Vagina (tissue), 2 donors: ENCODE data around the gene GJC1.

ENCODE experiments used
- CTCF ChIP-seq, 3 experiments: fragments of 450-650 bp in 2 of 3; fragments of 200-600 bp in 1 of 3; sonication (generic) in 1 of 3; IDR thresholded peaks; one replicate each; pipeline ENCODE4 v1.5.1; 2017 to 2019; ENCODE audit warnings: antibody characterized with exemption in 3 of 3, mild to moderate bottlenecking in 2 of 3, moderate library complexity in 2 of 3
- POLR2A ChIP-seq, 2 donors: fragments of 450-650 bp; IDR thresholded peaks; one replicate each; pipeline ENCODE4 v1.6.1; 2017; ENCODE audit warnings: antibody characterized with exemption in 2 of 2, mild to moderate bottlenecking in 2 of 2, moderate library complexity in 2 of 2
- POLR2AphosphoS5 ChIP-seq, 2 donors: sonication (generic); formaldehyde crosslinking; IDR thresholded peaks; one replicate each; pipeline ENCODE4 v1.9.0; 2017; ENCODE audit warnings: antibody characterized with exemption in 2 of 2, mild to moderate bottlenecking in 2 of 2, low read depth in 1 of 2; ENCODE audit not compliant: insufficient read depth in 1 of 2

DNA sequence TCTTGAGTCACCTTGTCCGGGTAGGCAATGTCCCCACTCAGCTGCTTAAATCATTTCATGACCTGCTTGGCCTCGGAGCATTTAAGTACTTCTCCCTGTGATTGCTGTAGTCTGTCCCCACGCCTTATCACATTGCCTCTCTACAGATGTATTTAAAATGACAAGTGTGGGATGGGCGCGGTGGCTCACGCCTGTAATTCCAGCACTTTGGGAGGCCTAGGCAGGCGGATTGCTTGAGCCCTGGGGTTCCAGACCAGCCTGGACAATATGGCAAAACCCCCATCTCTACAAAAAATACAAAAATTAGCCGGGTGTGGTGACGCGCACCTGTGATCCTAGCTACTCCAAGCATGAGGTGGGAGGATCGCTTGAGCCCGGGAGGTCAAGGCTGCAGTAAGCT is 1.3 kb upstream of the GJC1 start:
- TF ChIP-seq POLR2A (IDR thresholded peaks at IDR 0.05) (no peak), CTCF (IDR thresholded peaks at IDR 0.05) (no peak), POLR2AphosphoS5 (IDR thresholded peaks at IDR 0.05; ENCODE audit: insufficient read depth in 1 of 2, low read depth in 1 of 2) (no peak)
